ENCODE data around the gene NCK2. TPM values are rescaled to one million over a fixed set of nuclear protein-coding genes. Genes with fewer than 3 reads are reported as not detected.
A peak's percentile ranks its signal among the peaks of the same experiment; 100 is the strongest.

NCK2 gene
- polyA plus RNA-seq, 2 of the 4 experiments (the other 2 are of a cell fraction): 17.1 to 17.8 TPM

DNA sequence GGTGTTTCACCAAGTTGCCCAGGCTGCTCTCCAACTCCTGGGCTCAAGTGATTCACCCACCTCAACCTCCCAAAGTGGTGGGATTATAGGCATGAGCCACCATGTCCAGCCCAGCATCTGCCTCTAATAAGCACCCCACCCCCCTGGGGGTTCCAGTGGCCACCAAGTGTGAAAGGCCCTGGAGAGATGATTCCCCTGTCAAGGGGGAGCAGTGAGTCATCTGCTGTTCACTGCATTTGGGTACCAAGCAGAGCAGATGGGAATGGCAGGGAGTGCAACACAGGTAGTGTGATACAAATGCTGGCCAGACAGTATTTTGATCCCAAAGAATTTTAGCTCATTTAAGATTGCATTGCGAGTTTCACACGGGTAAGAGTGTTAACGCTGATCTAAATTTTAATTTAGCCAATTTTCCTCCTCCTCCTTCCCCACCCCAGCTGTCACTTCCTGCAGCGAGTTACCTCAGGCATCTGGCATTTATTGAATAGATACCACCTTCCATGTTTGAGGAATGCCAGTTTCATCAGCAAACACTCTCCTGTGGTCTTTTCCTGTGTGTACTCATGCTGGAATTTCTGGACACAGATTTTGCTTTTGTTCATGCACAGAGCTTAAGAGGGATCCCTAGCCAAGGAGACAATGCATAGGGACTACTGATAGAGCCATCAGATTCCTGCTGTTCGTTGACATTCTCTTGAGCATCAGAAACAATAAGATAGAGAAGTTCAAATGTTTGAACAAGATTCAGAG is 32.4 kb upstream of the NCK2 start:
- Histone ChIP-seq H3K27ac (no peak overlapping the region), H3K4me3 (no peak overlapping the region), H3K4me1 (peaks cover 12% of the 10 kb centered on the region; the same call in 2 of the 3 replicates), H3K9me3 (no peaks in the 10 kb centered on the region), H3K4me2 (peak overlapping the region; percentile 27)
- CTCF ChIA-PET: interaction anchor here (1.1 kb wide), 1 partner anchor 136 kb away, joined by 3 read pairs; no protein-coding TSS in a partner anchor
- POLR2A ChIA-PET: no interaction called here
- TF ChIP-seq TP53 (CRISPR knock-in tag; IDR thresholded peaks at IDR 0.05) (no peak), HOXB5 (CRISPR knock-in tag; IDR thresholded peaks at IDR 0.05) (no peak), MAZ (IDR thresholded peaks at IDR 0.05; ENCODE audit: borderline replicate concordance, low read depth, low read length) (no peak), KDM5A (IDR thresholded peaks at IDR 0.05) (no peak), MYC (IDR thresholded peaks at IDR 0.05; ENCODE audit: borderline replicate concordance, low read length) (no peak), NR3C1 (IDR thresholded peaks at IDR 0.05) (no peak), RFX5 (IDR thresholded peaks at IDR 0.05) (no peak), FOXS1 (CRISPR knock-in tag; IDR thresholded peaks at IDR 0.05) (no peak), FOSB (CRISPR knock-in tag; IDR thresholded peaks at IDR 0.05) (no peak), PHF8 (IDR thresholded peaks at IDR 0.05; ENCODE audit: borderline replicate concordance, low read depth) (no peak), EP300 (IDR thresholded peaks at IDR 0.05) (no peak), FOSL2 (IDR thresholded peaks at IDR 0.05) (no peak), FOSL2 (CRISPR knock-in tag; IDR thresholded peaks at IDR 0.05) (no peak), NPAS2 (CRISPR knock-in tag; IDR thresholded peaks at IDR 0.05; ENCODE audit: borderline replicate concordance) (no peak)
- TF ChIP-seq, protein P1, sequence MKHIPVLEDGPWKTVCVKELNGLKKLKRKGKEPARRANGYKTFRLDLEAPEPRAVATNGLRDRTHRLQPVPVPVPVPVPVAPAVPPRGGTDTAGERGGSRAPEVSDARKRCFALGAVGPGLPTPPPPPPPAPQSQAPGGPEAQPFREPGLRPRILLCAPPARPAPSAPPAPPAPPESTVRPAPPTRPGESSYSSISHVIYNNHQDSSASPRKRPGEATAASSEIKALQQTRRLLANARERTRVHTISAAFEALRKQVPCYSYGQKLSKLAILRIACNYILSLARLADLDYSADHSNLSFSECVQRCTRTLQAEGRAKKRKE (CRISPR knock-in tag; IDR thresholded peaks at IDR 0.05; ENCODE audit: low read depth): no peak
- TF ChIP-seq, protein P2, sequence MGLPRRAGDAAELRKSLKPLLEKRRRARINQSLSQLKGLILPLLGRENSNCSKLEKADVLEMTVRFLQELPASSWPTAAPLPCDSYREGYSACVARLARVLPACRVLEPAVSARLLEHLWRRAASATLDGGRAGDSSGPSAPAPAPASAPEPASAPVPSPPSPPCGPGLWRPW (IDR thresholded peaks at IDR 0.05): no peak
- TF ChIP-seq, protein P3, sequence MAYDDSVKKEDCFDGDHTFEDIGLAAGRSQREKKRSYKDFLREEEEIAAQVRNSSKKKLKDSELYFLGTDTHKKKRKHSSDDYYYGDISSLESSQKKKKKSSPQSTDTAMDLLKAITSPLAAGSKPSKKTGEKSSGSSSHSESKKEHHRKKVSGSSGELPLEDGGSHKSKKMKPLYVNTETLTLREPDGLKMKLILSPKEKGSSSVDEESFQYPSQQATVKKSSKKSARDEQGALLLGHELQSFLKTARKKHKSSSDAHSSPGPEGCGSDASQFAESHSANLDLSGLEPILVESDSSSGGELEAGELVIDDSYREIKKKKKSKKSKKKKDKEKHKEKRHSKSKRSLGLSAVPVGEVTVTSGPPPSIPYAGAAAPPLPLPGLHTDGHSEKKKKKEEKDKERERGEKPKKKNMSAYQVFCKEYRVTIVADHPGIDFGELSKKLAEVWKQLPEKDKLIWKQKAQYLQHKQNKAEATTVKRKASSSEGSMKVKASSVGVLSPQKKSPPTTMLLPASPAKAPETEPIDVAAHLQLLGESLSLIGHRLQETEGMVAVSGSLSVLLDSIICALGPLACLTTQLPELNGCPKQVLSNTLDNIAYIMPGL (CRISPR knock-in tag; IDR thresholded peaks at IDR 0.05; ENCODE audit: borderline replicate concordance): no peak
- TF ChIP-seq, protein P4, sequence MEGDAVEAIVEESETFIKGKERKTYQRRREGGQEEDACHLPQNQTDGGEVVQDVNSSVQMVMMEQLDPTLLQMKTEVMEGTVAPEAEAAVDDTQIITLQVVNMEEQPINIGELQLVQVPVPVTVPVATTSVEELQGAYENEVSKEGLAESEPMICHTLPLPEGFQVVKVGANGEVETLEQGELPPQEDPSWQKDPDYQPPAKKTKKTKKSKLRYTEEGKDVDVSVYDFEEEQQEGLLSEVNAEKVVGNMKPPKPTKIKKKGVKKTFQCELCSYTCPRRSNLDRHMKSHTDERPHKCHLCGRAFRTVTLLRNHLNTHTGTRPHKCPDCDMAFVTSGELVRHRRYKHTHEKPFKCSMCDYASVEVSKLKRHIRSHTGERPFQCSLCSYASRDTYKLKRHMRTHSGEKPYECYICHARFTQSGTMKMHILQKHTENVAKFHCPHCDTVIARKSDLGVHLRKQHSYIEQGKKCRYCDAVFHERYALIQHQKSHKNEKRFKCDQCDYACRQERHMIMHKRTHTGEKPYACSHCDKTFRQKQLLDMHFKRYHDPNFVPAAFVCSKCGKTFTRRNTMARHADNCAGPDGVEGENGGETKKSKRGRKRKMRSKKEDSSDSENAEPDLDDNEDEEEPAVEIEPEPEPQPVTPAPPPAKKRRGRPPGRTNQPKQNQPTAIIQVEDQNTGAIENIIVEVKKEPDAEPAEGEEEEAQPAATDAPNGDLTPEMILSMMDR (IDR thresholded peaks at IDR 0.05): no peak
- 22% methylated on average over 5 of the region's 5 CpGs for WGBS (ENCODE audit: missing lambda C conversion rate)
- peak in 1 of 2 experiments; percentile 6 for DNase-seq (ENCODE audit: low read depth in 1 of 2, low spot score in 1 of 2)
- FAIRE-seq: no peak
- ATAC-seq: peak in 1 of 2 experiments; percentile 25; a peak in 1 of 6 replicates

DNA sequence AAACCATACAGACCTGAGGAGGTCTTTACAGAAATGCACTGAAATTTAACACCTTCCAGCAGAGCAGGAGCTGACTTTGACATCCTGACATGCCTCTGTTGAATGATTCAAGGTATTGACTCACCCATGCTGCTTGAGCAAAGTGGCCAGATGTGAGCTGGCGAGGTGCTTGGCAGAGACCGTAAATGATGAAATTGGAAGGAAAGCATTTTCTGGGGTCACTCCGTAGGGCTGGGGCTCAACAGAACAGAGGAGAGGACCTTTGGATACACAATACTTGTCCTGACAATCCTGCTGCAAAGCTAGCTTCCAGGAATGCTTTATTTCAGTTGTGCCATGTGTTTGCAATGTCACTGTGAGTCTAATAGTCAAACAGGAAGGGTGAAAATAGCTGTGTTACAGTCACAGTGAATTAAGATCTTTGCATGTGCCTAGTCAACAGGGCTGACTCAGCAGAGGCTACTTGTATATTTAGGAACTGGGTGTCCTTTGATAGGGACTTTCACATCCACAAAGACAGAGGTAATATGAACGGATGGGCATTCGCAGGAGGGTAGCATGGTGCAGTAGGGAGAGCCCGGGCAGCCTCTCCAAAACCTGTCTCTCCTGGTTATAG is 31.6 kb upstream of the NCK2 start:
- DNase-seq (ENCODE audit: low read depth in 1 of 2, low spot score in 1 of 2) (no peak), ATAC-seq (peak; percentile 52 to 64; a peak in 4 of 6 replicates), FAIRE-seq (no peak)
- Histone ChIP-seq H3K4me2 (peak overlapping the region; percentile 27), H3K9me3 (no peaks in the 10 kb centered on the region), H3K4me1 (peaks cover 12% of the 10 kb centered on the region; the same call in 2 of the 3 replicates), H3K4me3 (no peak overlapping the region), H3K27ac (0 out of 6 replicates have a peak overlapping the region, but pooled peaks have one; percentile 12 to 30)
- 47% methylated on average over 6 of the region's 6 CpGs for WGBS (ENCODE audit: missing lambda C conversion rate)
- ChIA-PET POLR2A (no interaction called here), CTCF (interaction anchor here (0.6 to 1.1 kb wide), 2 partner anchors 13 to 137 kb away, joined by 3 to 4 read pairs; no protein-coding TSS in a partner anchor)
- TF ChIP-seq SMC3 (IDR thresholded peaks at IDR 0.05) (no peak), MAFK (IDR thresholded peaks at IDR 0.05; ENCODE audit: partially characterized antibody) (peak; percentile 35), PHF8 (IDR thresholded peaks at IDR 0.05; ENCODE audit: borderline replicate concordance, low read depth) (no peak)

Measured in A549 (cell line).